H1 (cell line): Measurements from ENCODE around the gene CORIN. TPM values are rescaled to one million over a fixed set of nuclear protein-coding genes. Genes with fewer than 3 reads are reported as not detected.

Experiments
- CTCF ChIA-PET: fragments of 300-600 bp; sonication (Branson Sonifier 250); formaldehyde crosslinking; loops from one replicate; lab custom pipeline; 2021; ENCODE audit not compliant: partially characterized antibody; lab: Charles Lee
- POLR2A ChIA-PET: fragments of 300-600 bp; sonication (Branson Sonifier 250); formaldehyde crosslinking; loops from one replicate; lab custom pipeline; 2021; ENCODE audit warnings: inconsistent platforms; ENCODE audit not compliant: partially characterized antibody; lab: Charles Lee
- DNase-seq, 2 experiments: peaks; one replicate each; pipeline versions ENCODE4 v3.0.0 to v3.0.0-alpha.2; 2010 to 2022; ENCODE audit warnings: low spot score in 2 of 2, low read depth in 1 of 2, mixed read lengths in 1 of 2
- FAIRE-seq: peaks from 2 replicates; lab custom pipeline; 2011; peaks lifted over from hg19 to GRCh38; lab: Jason Lieb, UNC
- H2AFZ ChIP-seq: 2 replicates; pipeline ENCODE4 v1.8.1; 2012; ENCODE audit warnings: low read length, inconsistent platforms
- H2AK5ac ChIP-seq: 2 replicates; pipeline ENCODE4 v1.6.1; 2013; ENCODE audit warnings: low read depth, low read length
- H2BK120ac ChIP-seq: replicated peaks from 2 replicates; pipeline ENCODE3; 2013; ENCODE audit warnings: low read depth, low read length, inconsistent platforms
- H2BK12ac ChIP-seq: 2 replicates; pipeline ENCODE4 v1.6.1; 2013; ENCODE audit warnings: low read depth, low read length
- H2BK15ac ChIP-seq: 2 replicates; pipeline ENCODE4 v1.6.1; 2013; ENCODE audit warnings: low read length
- H2BK20ac ChIP-seq: 2 replicates; pipeline ENCODE4 v1.6.1; 2013; ENCODE audit warnings: low read length
- H2BK5ac ChIP-seq: 2 replicates; pipeline ENCODE4 v1.6.1; 2013; ENCODE audit warnings: low read depth, low read length
- H3K14ac ChIP-seq: 2 replicates; pipeline ENCODE4 v1.6.1; 2013; ENCODE audit warnings: inconsistent platforms; ENCODE audit not compliant: insufficient read length
- H3K18ac ChIP-seq: 2 replicates; pipeline ENCODE4 v1.6.1; 2013; ENCODE audit warnings: low read length; ENCODE audit errors: extremely low read depth
- H3K23ac ChIP-seq: 2 replicates; pipeline ENCODE4 v1.6.1; 2013; ENCODE audit warnings: inconsistent platforms; ENCODE audit not compliant: insufficient read length
- H3K23me2 ChIP-seq: 2 replicates; pipeline ENCODE4 v1.6.1; 2013; ENCODE audit warnings: low read depth, low read length
- H3K27ac ChIP-seq: 2 replicates; pipeline ENCODE4 v1.6.1; 2011; ENCODE audit warnings: low read depth, low read length, inconsistent platforms
- H3K27me3 ChIP-seq, 4 experiments: replicated peaks in 1 of 4; 1 replicate in 1 of 4; 2 replicates in 3 of 4; pipeline versions ENCODE4 v1.6.1 to v1.8.1; 2011 to 2013; ENCODE audit warnings: low read length in 3 of 4, mild to moderate bottlenecking in 3 of 4, inconsistent platforms in 2 of 4, mixed read lengths in 2 of 4, moderate library complexity in 1 of 4; ENCODE audit not compliant: control insufficient read depth in 3 of 4, insufficient read depth in 3 of 4; ENCODE audit errors: extremely low read depth in 1 of 4
- H3K36me3 ChIP-seq, 4 experiments: 2 replicates each; pipeline versions ENCODE4 v1.6.1 to v1.8.1; 2011 to 2013; ENCODE audit warnings: mild to moderate bottlenecking in 4 of 4, low read length in 3 of 4, moderate library complexity in 2 of 4, control low read depth in 1 of 4, inconsistent platforms in 1 of 4; ENCODE audit not compliant: insufficient read depth in 4 of 4, control insufficient read depth in 2 of 4
- H3K4ac ChIP-seq: replicated peaks from 2 replicates; pipeline ENCODE3; 2013; ENCODE audit warnings: low read length, low read depth, mixed read lengths, inconsistent platforms; ENCODE audit not compliant: insufficient read length
- H3K4me1 ChIP-seq, 4 experiments: replicated peaks in 1 of 4; 1 replicate in 1 of 4; 2 replicates in 3 of 4; pipeline versions ENCODE4 v1.6.1 to v1.8.1; 2011 to 2013; ENCODE audit warnings: low read length in 3 of 4, inconsistent platforms in 2 of 4, mixed read lengths in 1 of 4; ENCODE audit not compliant: insufficient read depth in 4 of 4, control insufficient read depth in 3 of 4
- H3K4me2 ChIP-seq, 2 experiments: 2 replicates each; pipeline versions ENCODE4 v1.6.1 to v1.8.1; 2011 to 2013; ENCODE audit warnings: low read depth in 2 of 2, low read length in 2 of 2, control low read depth in 1 of 2, inconsistent platforms in 1 of 2, mild to moderate bottlenecking in 1 of 2; ENCODE audit not compliant: insufficient read depth in 1 of 2
- H3K4me3 ChIP-seq, 4 experiments: fragments of 200-600, 300-600 bp in 1 of 4; sonication (generic), shearing (Covaris generic), sonication (Bioruptor Twin) in 1 of 4; 2 replicates each; pipeline versions ENCODE4 v1.5.1 to v1.8.1; 2011 to 2016; ENCODE audit warnings: low read length in 4 of 4, low read depth in 3 of 4, control low read depth in 2 of 4, inconsistent platforms in 2 of 4, mild to moderate bottlenecking in 2 of 4, mixed read lengths in 1 of 4, moderate library complexity in 1 of 4; ENCODE audit not compliant: insufficient read depth in 2 of 4; ENCODE audit errors: extremely low read depth in 1 of 4
- H3K56ac ChIP-seq: replicated peaks from 2 replicates; pipeline ENCODE3; 2013; ENCODE audit warnings: low read depth, mild to moderate bottlenecking, mixed read lengths, low read length, inconsistent platforms; ENCODE audit not compliant: insufficient read length
- H3K79me1 ChIP-seq: 2 replicates; pipeline ENCODE4 v1.6.1; 2013; ENCODE audit warnings: low read depth, low read length, control low read depth
- H3K79me2 ChIP-seq, 2 experiments: 2 replicates each; pipeline versions ENCODE4 v1.6.1 to v1.8.1; 2012 to 2013; ENCODE audit warnings: low read length in 2 of 2, mild to moderate bottlenecking in 2 of 2, inconsistent platforms in 1 of 2; ENCODE audit not compliant: insufficient read depth in 2 of 2, control insufficient read depth in 1 of 2
- H3K9ac ChIP-seq, 4 experiments: replicated peaks in 1 of 4; 1 replicate in 1 of 4; 2 replicates in 3 of 4; pipeline versions ENCODE4 v1.6.1 to v1.8.1; 2011 to 2013; ENCODE audit warnings: low read depth in 3 of 4, low read length in 3 of 4, control low read depth in 2 of 4, mild to moderate bottlenecking in 2 of 4, moderate library complexity in 2 of 4, inconsistent platforms in 1 of 4; ENCODE audit errors: extremely low read depth in 1 of 4
- H3K9me3 ChIP-seq, 2 experiments: 2 replicates each; pipeline versions ENCODE4 v1.6.1 to v1.8.1; 2012 to 2013; ENCODE audit warnings: mild to moderate bottlenecking in 2 of 2, moderate library complexity in 2 of 2, control low read depth in 1 of 2, inconsistent platforms in 1 of 2, low read depth in 1 of 2, low read length in 1 of 2, mixed read lengths in 1 of 2; ENCODE audit not compliant: insufficient read depth in 2 of 2
- H4K20me1 ChIP-seq, 2 experiments: replicated peaks in 1 of 2; 2 replicates each; pipeline versions ENCODE3 to v1.8.1; 2011 to 2013; ENCODE audit warnings: inconsistent platforms in 2 of 2, low read length in 2 of 2, mild to moderate bottlenecking in 1 of 2; ENCODE audit not compliant: insufficient read depth in 2 of 2, control insufficient read depth in 1 of 2
- H4K5ac ChIP-seq: 2 replicates; pipeline ENCODE4 v1.6.1; 2013; ENCODE audit warnings: low read length, low read depth, mixed read lengths, inconsistent platforms; ENCODE audit not compliant: insufficient read length
- H4K8ac ChIP-seq: 2 replicates; pipeline ENCODE4 v1.8.0; 2013; ENCODE audit warnings: mild to moderate bottlenecking, moderate library complexity, low read length, inconsistent platforms; ENCODE audit not compliant: insufficient read depth; ENCODE audit errors: extremely low read depth
- H4K91ac ChIP-seq: replicated peaks from 2 replicates; pipeline ENCODE3; 2013; ENCODE audit warnings: low read length, mixed read lengths, inconsistent platforms; ENCODE audit not compliant: insufficient read length
- CTCF ChIP-seq, 3 experiments: IDR thresholded peaks; 1 replicate in 2 of 3; 2 replicates in 1 of 3; pipeline versions ENCODE4 v1.5.1 to v1.6.1; 2011; ENCODE audit warnings: low read length in 3 of 3, mild to moderate bottlenecking in 3 of 3, inconsistent platforms in 2 of 3, low read depth in 1 of 3, moderate library complexity in 1 of 3; ENCODE audit not compliant: insufficient read depth in 1 of 3; ENCODE audit errors: control extremely low read depth in 1 of 3
- EZH2 ChIP-seq: fragments of 200-600 bp; sonication (generic); IDR thresholded peaks from 2 replicates; pipeline ENCODE4 v1.7.1; 2012; ENCODE audit warnings: low read depth, mild to moderate bottlenecking, moderate library complexity, low read length, inconsistent platforms; ENCODE audit not compliant: severe bottlenecking
- JUN ChIP-seq: IDR thresholded peaks from 2 replicates; pipeline ENCODE4 v1.6.1; 2011; ENCODE audit warnings: low read depth, mild to moderate bottlenecking, improper control_type of control experiment, low read length
- NANOG ChIP-seq: IDR thresholded peaks from 2 replicates; pipeline ENCODE4 v1.6.1; 2011; ENCODE audit warnings: low read length, low read depth, mild to moderate bottlenecking, inconsistent platforms; ENCODE audit not compliant: insufficient read depth, poor library complexity, severe bottlenecking
- SIX5 ChIP-seq: IDR thresholded peaks from 2 replicates; pipeline ENCODE4 v1.6.1; 2011; ENCODE audit warnings: mild to moderate bottlenecking, low read depth, low read length
- ZNF274 ChIP-seq: IDR thresholded peaks from 2 replicates; pipeline ENCODE4 v1.7.0; 2012; ENCODE audit warnings: low read length, borderline replicate concordance; ENCODE audit errors: extremely low read depth
- WGBS, 2 experiments: shearing (Covaris generic) in 1 of 2; methylation state at CpG; one replicate each; pipeline versions ENCODE4 v1.1.6 to v1.1.7; 2013 to 2015; ENCODE audit warnings: low lambda C conversion rate in 2 of 2, mixed read lengths in 2 of 2, inconsistent platforms in 1 of 2, low coverage in 1 of 2, missing lambda C conversion rate in 1 of 2; ENCODE audit not compliant: insufficient replicate concordance in 2 of 2, insufficient coverage in 1 of 2, insufficient read length in 1 of 2; ENCODE audit errors: extremely low coverage in 1 of 2, missing lambda C conversion rate in 1 of 2; 5-methylcytosine and 5-hydroxymethylcytosine counted together
- polyA plus RNA-seq, 7 experiments: library from polyadenylated mRNA; depleted of rRNA in 3 of 7; stranded (reverse) in 5 of 7; unstranded in 2 of 7; fragments of >200 nt in 5 of 7; fragments of 200-250 nt in 2 of 7; gene quantifications; 1 replicate in 5 of 7; 2 replicates in 1 of 7; 4 replicates in 1 of 7; pipeline versions ENCODE4 v1.2.1 to v1.2.3, GENCODE V29; 2011 to 2013; ENCODE audit warnings: missing spikeins in 2 of 7, mixed read lengths in 2 of 7
- total RNA-seq: library from RNA; stranded (reverse); fragmentation: NEBNext Ultra II Directional; extraction: Animal tissue kit (Norgen Biotek cat#: 25700); gene quantifications from 2 replicates; pipeline ENCODE4 v1.2.1, GENCODE V29; 2021

Gene CORIN
- total and polyA plus RNA-seq, 2 of the 8 experiments (the other 6 are each of a cell fraction or from before 2014, with no cell fraction given): 0.09 to 0.32 TPM

GRCh38 chr4:47798165-47798564 lies 39.7 kb downstream of the CORIN start:
- CTCF ChIA-PET: no interaction called here
- no peak for TF ChIP-seq NANOG
- no peak for TF ChIP-seq ZNF274
- TF ChIP-seq JUN: no peak
- TF ChIP-seq EZH2: no peak
- no peak for TF ChIP-seq SIX5
- no peak for TF ChIP-seq CTCF (IDR thresholded peaks at IDR 0.05; ENCODE audit: control extremely low read depth in 1 of 3, insufficient read depth in 1 of 3, low read depth in 1 of 3, low read length in 3 of 3)
- Histone ChIP-seq H2BK120ac (no peak overlapping the region), H4K5ac (no peak overlapping the region), H3K4me1 (no peaks in the 10 kb centered on the region), H3K9ac (no peak overlapping the region), H3K27me3 (no peaks in the 10 kb centered on the region), H2AFZ (no peak overlapping the region), H3K56ac (no peak overlapping the region), H3K9me3 (no peaks in the 10 kb centered on the region), H3K36me3 (no peaks in the 10 kb centered on the region), H2BK15ac (no peak overlapping the region), H3K79me2 (no peaks in the 10 kb centered on the region), H4K8ac (no peak overlapping the region), H3K23ac (no peak overlapping the region), H2BK5ac (no peak overlapping the region), H4K91ac (no peak overlapping the region), H3K79me1 (no peaks in the 10 kb centered on the region), H2AK5ac (no peak overlapping the region), H4K20me1 (no peaks in the 10 kb centered on the region), H3K27ac (no peak overlapping the region), H3K4me3 (no peak overlapping the region), H3K4me2 (no peak overlapping the region), H3K18ac (no peak overlapping the region), H3K14ac (no peak overlapping the region), H2BK12ac (no peak overlapping the region), H3K4ac (no peak overlapping the region), H3K23me2 (no peaks in the 10 kb centered on the region), H2BK20ac (no peak overlapping the region)
- no peak for FAIRE-seq
- DNase-seq: no peak
- POLR2A ChIA-PET: no interaction called here
- 86% methylated on average over 3 of the region's 3 CpGs; no CpG with 5 or more reads in 1 of the 2 experiments for WGBS, 2 experiments
